GM12878 (cell line): Measurements from ENCODE around the gene PSME3IP1.
"Not testable (repeated sequence)": the region's sequence is repeated elsewhere in the genome, so short reads cannot be mapped to it uniquely, and the experiment has no call there.

ENCODE experiments used
- ATF2 ChIP-seq: IDR thresholded peaks from 2 replicates; pipeline ENCODE4 v1.6.1; 2012; ENCODE audit warnings: low read length, inconsistent platforms
- CEBPB ChIP-seq, 2 experiments: fragments of 150-350 bp in 1 of 2; IDR thresholded peaks; 2 replicates each; pipeline ENCODE4 v1.6.1; 2012 to 2014; ENCODE audit warnings: low read depth in 2 of 2, low read length in 2 of 2, borderline replicate concordance in 1 of 2, inconsistent platforms in 1 of 2
- CEBPZ ChIP-seq: fragments of 150-350 bp; IDR thresholded peaks from 2 replicates; pipeline ENCODE4 v1.6.1; 2016; ENCODE audit warnings: low read depth, low read length
- CREM ChIP-seq: IDR thresholded peaks from 2 replicates; pipeline ENCODE4 v1.6.1; 2014; ENCODE audit warnings: antibody characterized with exemption, low read depth
- CTCF ChIP-seq, 3 experiments: IDR thresholded peaks in 2 of 3; conservative IDR thresholded peaks in 1 of 3; 2 replicates each; pipeline ENCODE4 v1.5.1; 2011; ENCODE audit warnings: low read depth in 3 of 3, low read length in 3 of 3, mild to moderate bottlenecking in 3 of 3, control low read depth in 2 of 3, moderate library complexity in 2 of 3, inconsistent platforms in 1 of 3, mixed read lengths in 1 of 3; ENCODE audit not compliant: control insufficient read depth in 2 of 3, insufficient read depth in 1 of 3; ENCODE audit errors: extremely low read depth in 1 of 3
- EZH2 ChIP-seq: IDR thresholded peaks from 2 replicates; pipeline ENCODE4 v1.6.1; 2012; ENCODE audit warnings: low read depth, mild to moderate bottlenecking, control low read depth, inconsistent platforms, low read length, borderline replicate concordance; ENCODE audit not compliant: control insufficient read depth
- HDAC6 ChIP-seq: fragments of 200-600 bp; sonication (generic); IDR thresholded peaks from one replicate; pipeline ENCODE4 v1.8.0; 2017; ENCODE audit warnings: antibody characterized with exemption; ENCODE audit not compliant: unreplicated experiment
- NRF1 ChIP-seq: conservative IDR thresholded peaks from 2 replicates; pipeline ENCODE4 v1.6.1; 2011; ENCODE audit warnings: mild to moderate bottlenecking, low read depth, low read length, improper control_type of control experiment
- POLR2A ChIP-seq: IDR thresholded peaks from 2 replicates; pipeline ENCODE4 v1.6.1; 2011; ENCODE audit warnings: low read depth, mild to moderate bottlenecking, low read length
- RELA ChIP-seq: fragments of 450-650 bp; IDR thresholded peaks from 2 replicates; pipeline ENCODE4 v1.8.0; 2014; ENCODE audit warnings: borderline replicate concordance; ENCODE audit not compliant: partially characterized antibody
- REST ChIP-seq: IDR thresholded peaks from 2 replicates; pipeline ENCODE4 v1.6.1; 2012; ENCODE audit warnings: mild to moderate bottlenecking, low read depth, low read length
- ZBED1 ChIP-seq: IDR thresholded peaks from 2 replicates; pipeline ENCODE4 v1.6.1; 2016; ENCODE audit warnings: borderline replicate concordance
- ZBTB11 ChIP-seq: fragments of 450-650 bp; formaldehyde crosslinking; IDR thresholded peaks from 2 replicates; pipeline ENCODE4 v1.5.0; 2022; ENCODE audit warnings: mild to moderate bottlenecking, missing genetic modification characterization

GRCh38 chr16:57189527-57189926, 3.7 kb upstream of the PSME3IP1 start:
- TF ChIP-seq HDAC6; EZH2; CEBPZ; CTCF (IDR thresholded peaks at IDR 0.05 in 2 of 3, conservative IDR thresholded peaks at IDR 0.05 in 1 of 3; ENCODE audit: control insufficient read depth in 2 of 3, extremely low read depth in 1 of 3, insufficient read depth in 1 of 3, low read depth in 3 of 3, low read length in 3 of 3); NRF1; RELA; ZBED1; ATF2; POLR2A; CEBPB (IDR thresholded peaks at IDR 0.05; ENCODE audit: borderline replicate concordance in 1 of 2, low read depth in 2 of 2, low read length in 2 of 2); REST; ZBTB11 (CRISPR knock-in tag); CREM: not testable (repeated sequence)
